ENCODE data around the gene MCL1. TPM values are rescaled to one million over a fixed set of nuclear protein-coding genes. Genes with fewer than 3 reads are reported as not detected.
A peak's percentile ranks its signal among the peaks of the same experiment; 100 is the strongest.

The MCL1 gene
- total and polyA plus RNA-seq, 2 of the 13 experiments (the other 11 are each of a cell fraction or from before 2014, with no cell fraction given), result 69.5 to 125 TPM

DNA sequence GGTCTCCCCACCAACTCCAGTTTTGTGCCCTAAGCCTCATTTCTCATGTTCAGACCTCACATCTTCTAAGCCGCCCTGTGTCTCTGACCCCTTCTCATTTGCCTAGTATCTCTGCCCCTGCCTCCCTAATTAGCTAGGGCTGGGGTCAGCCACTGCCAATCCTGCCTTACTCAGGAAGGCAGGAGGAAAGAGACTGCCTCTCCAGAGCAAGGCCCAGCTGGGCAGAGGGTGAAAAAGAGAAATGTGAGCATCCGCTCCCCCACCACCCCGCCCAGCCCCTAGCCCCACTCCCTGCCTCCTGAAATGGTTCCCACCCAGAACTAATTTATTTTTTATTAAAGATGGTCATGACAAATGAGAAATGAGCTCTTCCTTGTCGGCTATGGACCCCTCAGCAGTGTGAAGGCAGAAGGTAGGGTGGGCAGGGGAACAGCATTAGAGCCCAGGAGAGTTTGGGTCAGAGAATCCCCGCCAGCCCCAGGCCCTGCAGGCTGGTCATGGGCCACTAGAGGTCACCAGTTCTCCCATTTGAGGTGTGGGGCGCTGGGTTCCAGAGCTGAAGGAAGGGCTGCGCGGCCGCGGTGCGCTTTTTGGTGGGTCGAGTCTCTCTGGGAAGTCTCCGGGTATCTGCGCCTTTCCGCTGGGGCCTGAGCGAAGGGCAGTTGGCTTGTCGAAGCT, 18.7 kb downstream of the MCL1 start (continued):
- TF ChIP-seq, protein P1, sequence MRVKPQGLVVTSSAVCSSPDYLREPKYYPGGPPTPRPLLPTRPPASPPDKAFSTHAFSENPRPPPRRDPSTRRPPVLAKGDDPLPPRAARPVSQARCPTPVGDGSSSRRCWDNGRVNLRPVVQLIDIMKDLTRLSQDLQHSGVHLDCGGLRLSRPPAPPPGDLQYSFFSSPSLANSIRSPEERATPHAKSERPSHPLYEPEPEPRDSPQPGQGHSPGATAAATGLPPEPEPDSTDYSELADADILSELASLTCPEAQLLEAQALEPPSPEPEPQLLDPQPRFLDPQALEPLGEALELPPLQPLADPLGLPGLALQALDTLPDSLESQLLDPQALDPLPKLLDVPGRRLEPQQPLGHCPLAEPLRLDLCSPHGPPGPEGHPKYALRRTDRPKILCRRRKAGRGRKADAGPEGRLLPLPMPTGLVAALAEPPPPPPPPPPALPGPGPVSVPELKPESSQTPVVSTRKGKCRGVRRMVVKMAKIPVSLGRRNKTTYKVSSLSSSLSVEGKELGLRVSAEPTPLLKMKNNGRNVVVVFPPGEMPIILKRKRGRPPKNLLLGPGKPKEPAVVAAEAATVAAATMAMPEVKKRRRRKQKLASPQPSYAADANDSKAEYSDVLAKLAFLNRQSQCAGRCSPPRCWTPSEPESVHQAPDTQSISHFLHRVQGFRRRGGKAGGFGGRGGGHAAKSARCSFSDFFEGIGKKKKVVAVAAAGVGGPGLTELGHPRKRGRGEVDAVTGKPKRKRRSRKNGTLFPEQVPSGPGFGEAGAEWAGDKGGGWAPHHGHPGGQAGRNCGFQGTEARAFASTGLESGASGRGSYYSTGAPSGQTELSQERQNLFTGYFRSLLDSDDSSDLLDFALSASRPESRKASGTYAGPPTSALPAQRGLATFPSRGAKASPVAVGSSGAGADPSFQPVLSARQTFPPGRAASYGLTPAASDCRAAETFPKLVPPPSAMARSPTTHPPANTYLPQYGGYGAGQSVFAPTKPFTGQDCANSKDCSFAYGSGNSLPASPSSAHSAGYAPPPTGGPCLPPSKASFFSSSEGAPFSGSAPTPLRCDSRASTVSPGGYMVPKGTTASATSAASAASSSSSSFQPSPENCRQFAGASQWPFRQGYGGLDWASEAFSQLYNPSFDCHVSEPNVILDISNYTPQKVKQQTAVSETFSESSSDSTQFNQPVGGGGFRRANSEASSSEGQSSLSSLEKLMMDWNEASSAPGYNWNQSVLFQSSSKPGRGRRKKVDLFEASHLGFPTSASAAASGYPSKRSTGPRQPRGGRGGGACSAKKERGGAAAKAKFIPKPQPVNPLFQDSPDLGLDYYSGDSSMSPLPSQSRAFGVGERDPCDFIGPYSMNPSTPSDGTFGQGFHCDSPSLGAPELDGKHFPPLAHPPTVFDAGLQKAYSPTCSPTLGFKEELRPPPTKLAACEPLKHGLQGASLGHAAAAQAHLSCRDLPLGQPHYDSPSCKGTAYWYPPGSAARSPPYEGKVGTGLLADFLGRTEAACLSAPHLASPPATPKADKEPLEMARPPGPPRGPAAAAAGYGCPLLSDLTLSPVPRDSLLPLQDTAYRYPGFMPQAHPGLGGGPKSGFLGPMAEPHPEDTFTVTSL (CRISPR knock-in tag; IDR thresholded peaks at IDR 0.05; ENCODE audit: borderline replicate concordance), result no peak
- TF ChIP-seq ZNF772 (CRISPR knock-in tag; IDR thresholded peaks at IDR 0.05), result peak; percentile 46; the same call in 1 of the 2 replicates
- TF ChIP-seq, protein P2, sequence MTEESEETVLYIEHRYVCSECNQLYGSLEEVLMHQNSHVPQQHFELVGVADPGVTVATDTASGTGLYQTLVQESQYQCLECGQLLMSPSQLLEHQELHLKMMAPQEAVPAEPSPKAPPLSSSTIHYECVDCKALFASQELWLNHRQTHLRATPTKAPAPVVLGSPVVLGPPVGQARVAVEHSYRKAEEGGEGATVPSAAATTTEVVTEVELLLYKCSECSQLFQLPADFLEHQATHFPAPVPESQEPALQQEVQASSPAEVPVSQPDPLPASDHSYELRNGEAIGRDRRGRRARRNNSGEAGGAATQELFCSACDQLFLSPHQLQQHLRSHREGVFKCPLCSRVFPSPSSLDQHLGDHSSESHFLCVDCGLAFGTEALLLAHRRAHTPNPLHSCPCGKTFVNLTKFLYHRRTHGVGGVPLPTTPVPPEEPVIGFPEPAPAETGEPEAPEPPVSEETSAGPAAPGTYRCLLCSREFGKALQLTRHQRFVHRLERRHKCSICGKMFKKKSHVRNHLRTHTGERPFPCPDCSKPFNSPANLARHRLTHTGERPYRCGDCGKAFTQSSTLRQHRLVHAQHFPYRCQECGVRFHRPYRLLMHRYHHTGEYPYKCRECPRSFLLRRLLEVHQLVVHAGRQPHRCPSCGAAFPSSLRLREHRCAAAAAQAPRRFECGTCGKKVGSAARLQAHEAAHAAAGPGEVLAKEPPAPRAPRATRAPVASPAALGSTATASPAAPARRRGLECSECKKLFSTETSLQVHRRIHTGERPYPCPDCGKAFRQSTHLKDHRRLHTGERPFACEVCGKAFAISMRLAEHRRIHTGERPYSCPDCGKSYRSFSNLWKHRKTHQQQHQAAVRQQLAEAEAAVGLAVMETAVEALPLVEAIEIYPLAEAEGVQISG (CRISPR knock-in tag; IDR thresholded peaks at IDR 0.05), result 0 out of 2 replicates have a peak, but pooled peaks have one; percentile 4
- TF ChIP-seq RFX5 (IDR thresholded peaks at IDR 0.05; ENCODE audit: low read depth, low read length), result no peak
- TF ChIP-seq, protein P3, sequence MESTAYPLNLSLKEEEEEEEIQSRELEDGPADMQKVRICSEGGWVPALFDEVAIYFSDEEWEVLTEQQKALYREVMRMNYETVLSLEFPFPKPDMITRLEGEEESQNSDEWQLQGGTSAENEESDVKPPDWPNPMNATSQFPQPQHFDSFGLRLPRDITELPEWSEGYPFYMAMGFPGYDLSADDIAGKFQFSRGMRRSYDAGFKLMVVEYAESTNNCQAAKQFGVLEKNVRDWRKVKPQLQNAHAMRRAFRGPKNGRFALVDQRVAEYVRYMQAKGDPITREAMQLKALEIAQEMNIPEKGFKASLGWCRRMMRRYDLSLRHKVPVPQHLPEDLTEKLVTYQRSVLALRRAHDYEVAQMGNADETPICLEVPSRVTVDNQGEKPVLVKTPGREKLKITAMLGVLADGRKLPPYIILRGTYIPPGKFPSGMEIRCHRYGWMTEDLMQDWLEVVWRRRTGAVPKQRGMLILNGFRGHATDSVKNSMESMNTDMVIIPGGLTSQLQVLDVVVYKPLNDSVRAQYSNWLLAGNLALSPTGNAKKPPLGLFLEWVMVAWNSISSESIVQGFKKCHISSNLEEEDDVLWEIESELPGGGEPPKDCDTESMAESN (CRISPR knock-in tag; conservative IDR thresholded peaks at IDR 0.05), result peak; percentile 18
- peak; percentile 7; the same call in 1 of the 2 replicates for TF ChIP-seq ZNF768 (CRISPR knock-in tag; IDR thresholded peaks at IDR 0.05)
- no peak for TF ChIP-seq POLR2A (IDR thresholded peaks at IDR 0.05; ENCODE audit: insufficient read depth in 1 of 2, low read depth in 2 of 2, low read length in 2 of 2)
- TF ChIP-seq DMAP1 (CRISPR knock-in tag; IDR thresholded peaks at IDR 0.05), result 0 out of 2 replicates have a peak, but pooled peaks have one; percentile 8
- TF ChIP-seq NFIC (IDR thresholded peaks at IDR 0.05; ENCODE audit: low read length), result no peak
